ENCODE measurements around the gene MBD3L1. TPM values are rescaled to one million over a fixed set of nuclear protein-coding genes. Genes with fewer than 3 reads are reported as not detected.

MBD3L1 gene
- total and polyA plus RNA-seq, 2 donors (not counting 1 experiment from before 2014, with no cell fraction given): not detected

DNA sequence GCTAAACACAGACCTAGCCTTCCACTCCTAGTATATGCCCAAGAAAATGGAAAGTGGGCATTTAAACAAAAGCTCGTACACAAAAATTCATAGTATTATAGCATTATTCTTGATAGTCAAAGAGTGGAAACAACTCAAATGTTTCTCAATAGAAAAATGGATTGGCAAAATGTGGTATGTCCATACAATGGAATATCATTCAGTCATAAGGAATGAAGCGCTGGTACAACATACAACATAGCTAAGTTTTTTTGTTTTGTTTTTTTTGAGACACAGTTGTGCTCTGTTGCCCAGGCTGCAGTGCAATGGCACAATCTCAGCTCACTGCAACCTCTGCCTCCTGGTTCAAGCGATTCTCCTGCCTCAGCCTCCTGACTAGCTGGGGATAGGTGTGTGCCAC, 11.9 kb upstream of the MBD3L1 start:
- intact Hi-C loops (cut with micrococcal nuclease): no loop called here
- Histone ChIP-seq H3K36me3 (replicated peaks in 1 of 2; ENCODE audit: control extremely low read depth in 1 of 2, control insufficient read depth in 1 of 2, extremely low read depth in 1 of 2, insufficient read depth in 2 of 2, low read length in 1 of 2) (peaks cover 0 to 72% of the 10 kb centered on the region in 2 experiments), H3K27me3 (replicated peaks in 1 of 4; ENCODE audit: control extremely low read depth in 1 of 4, control insufficient read depth in 3 of 4, insufficient read depth in 4 of 4, low read length in 3 of 4) (no peaks in the 10 kb centered on the region), H3K9me3 (ENCODE audit: control extremely low read depth in 1 of 3, control insufficient read depth in 2 of 3, insufficient read depth in 1 of 3, low read length in 2 of 3) (peaks cover under 1 to 50% (median 18%) of the 10 kb centered on the region in 3 donors), H3K4me1 (ENCODE audit: control insufficient read depth in 2 of 2, insufficient read depth in 2 of 2, low read length in 2 of 2) (no peaks in the 10 kb centered on the region), H3K4me3 (ENCODE audit: control extremely low read depth in 1 of 5, extremely low read depth in 1 of 5, insufficient read depth in 1 of 5, low read depth in 2 of 5, low read length in 4 of 5) (no peak overlapping the region), H2AFZ (ENCODE audit: insufficient read depth, low read depth, low read length, poor library complexity, severe bottlenecking) (no peak overlapping the region), H3K9ac (ENCODE audit: low read length) (no peak overlapping the region), H4K20me1 (ENCODE audit: control insufficient read depth, insufficient read depth, low read length, poor library complexity, severe bottlenecking) (no peaks in the 10 kb centered on the region), H3K4me2 (replicated peaks; ENCODE audit: low read depth, low read length, poor library complexity, severe bottlenecking) (no peak overlapping the region), H3K79me2 (ENCODE audit: control insufficient read depth, insufficient read depth, low read length) (no peaks in the 10 kb centered on the region), H3K27ac (ENCODE audit: low read length in 2 of 2) (no peak overlapping the region)
- no peaks in the 10 kb centered on the region for H3K27me3 Mint-ChIP-seq
- DNase-seq: no peak
- peaks cover 11% of the 10 kb centered on the region for H3K9me3 Mint-ChIP-seq (ENCODE audit: insufficient read depth)
- WGBS (ENCODE audit: insufficient coverage): 100% methylated on average over 1 of the region's 3 CpGs
- no peaks in the 10 kb centered on the region for H3K4me1 Mint-ChIP-seq
- ChIA-PET POLR2A (no interaction called here), CTCF (no interaction called here)
- no peak overlapping the region for H3K27ac Mint-ChIP-seq
- no peak for ATAC-seq (ENCODE audit: low read depth)
- TF ChIP-seq, protein P1, sequence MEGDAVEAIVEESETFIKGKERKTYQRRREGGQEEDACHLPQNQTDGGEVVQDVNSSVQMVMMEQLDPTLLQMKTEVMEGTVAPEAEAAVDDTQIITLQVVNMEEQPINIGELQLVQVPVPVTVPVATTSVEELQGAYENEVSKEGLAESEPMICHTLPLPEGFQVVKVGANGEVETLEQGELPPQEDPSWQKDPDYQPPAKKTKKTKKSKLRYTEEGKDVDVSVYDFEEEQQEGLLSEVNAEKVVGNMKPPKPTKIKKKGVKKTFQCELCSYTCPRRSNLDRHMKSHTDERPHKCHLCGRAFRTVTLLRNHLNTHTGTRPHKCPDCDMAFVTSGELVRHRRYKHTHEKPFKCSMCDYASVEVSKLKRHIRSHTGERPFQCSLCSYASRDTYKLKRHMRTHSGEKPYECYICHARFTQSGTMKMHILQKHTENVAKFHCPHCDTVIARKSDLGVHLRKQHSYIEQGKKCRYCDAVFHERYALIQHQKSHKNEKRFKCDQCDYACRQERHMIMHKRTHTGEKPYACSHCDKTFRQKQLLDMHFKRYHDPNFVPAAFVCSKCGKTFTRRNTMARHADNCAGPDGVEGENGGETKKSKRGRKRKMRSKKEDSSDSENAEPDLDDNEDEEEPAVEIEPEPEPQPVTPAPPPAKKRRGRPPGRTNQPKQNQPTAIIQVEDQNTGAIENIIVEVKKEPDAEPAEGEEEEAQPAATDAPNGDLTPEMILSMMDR (IDR thresholded peaks at IDR 0.05): no peak
- no peak for TF ChIP-seq EZH2 (IDR thresholded peaks at IDR 0.05; ENCODE audit: borderline replicate concordance, insufficient read depth, low read depth, low read length, poor library complexity, severe bottlenecking)
- no peak overlapping the region for H3K4me3 Mint-ChIP-seq

DNA sequence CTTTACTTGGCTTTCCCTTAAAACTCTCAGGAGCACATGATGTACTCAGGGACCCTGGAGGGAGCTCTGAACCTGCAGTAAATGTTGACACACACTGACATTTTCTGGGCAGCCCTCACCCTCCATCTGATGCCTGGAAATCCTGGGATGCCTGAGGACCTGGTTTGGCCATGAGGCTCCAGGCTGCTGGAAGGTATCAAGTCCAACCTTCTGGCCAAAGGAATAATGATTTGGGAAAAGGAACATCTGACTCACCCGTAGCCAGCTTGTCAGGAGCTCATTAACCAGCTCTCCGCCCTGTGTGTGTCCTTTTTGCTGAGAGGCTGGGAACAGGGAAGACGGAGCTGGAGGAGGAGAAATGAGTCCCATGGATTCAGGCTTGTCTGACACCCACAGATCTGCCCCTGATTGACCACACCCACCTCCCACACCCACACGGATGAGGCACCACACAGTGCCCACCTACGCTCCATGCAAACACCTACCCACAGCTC, 10.4 kb upstream of the MBD3L1 start:
- Histone ChIP-seq H3K79me2 (ENCODE audit: control insufficient read depth, insufficient read depth, low read length) (no peaks in the 10 kb centered on the region), H3K9ac (ENCODE audit: low read length) (no peak overlapping the region), H3K4me2 (replicated peaks; ENCODE audit: low read depth, low read length, poor library complexity, severe bottlenecking) (no peak overlapping the region), H3K27me3 (replicated peaks in 1 of 4; ENCODE audit: control extremely low read depth in 1 of 4, control insufficient read depth in 3 of 4, insufficient read depth in 4 of 4, low read length in 3 of 4) (no peaks in the 10 kb centered on the region), H2AFZ (ENCODE audit: insufficient read depth, low read depth, low read length, poor library complexity, severe bottlenecking) (no peak overlapping the region), H3K4me1 (ENCODE audit: control insufficient read depth in 2 of 2, insufficient read depth in 2 of 2, low read length in 2 of 2) (no peaks in the 10 kb centered on the region), H3K27ac (ENCODE audit: low read length in 2 of 2) (no peak overlapping the region), H3K4me3 (ENCODE audit: control extremely low read depth in 1 of 5, extremely low read depth in 1 of 5, insufficient read depth in 1 of 5, low read depth in 2 of 5, low read length in 4 of 5) (no peak overlapping the region), H3K36me3 (replicated peaks in 1 of 2; ENCODE audit: control extremely low read depth in 1 of 2, control insufficient read depth in 1 of 2, extremely low read depth in 1 of 2, insufficient read depth in 2 of 2, low read length in 1 of 2) (peaks cover 0 to 62% of the 10 kb centered on the region in 2 experiments), H3K9me3 (ENCODE audit: control extremely low read depth in 1 of 3, control insufficient read depth in 2 of 3, insufficient read depth in 1 of 3, low read length in 2 of 3) (peaks cover 0 to 39% (median 6%) of the 10 kb centered on the region in 3 donors), H4K20me1 (ENCODE audit: control insufficient read depth, insufficient read depth, low read length, poor library complexity, severe bottlenecking) (no peaks in the 10 kb centered on the region)
- DNase-seq: no peak
- no peak overlapping the region for H3K27ac Mint-ChIP-seq
- no peak overlapping the region for H3K4me3 Mint-ChIP-seq
- CTCF ChIA-PET: no interaction called here
- POLR2A ChIA-PET: no interaction called here
- peaks cover 10% of the 10 kb centered on the region for H3K9me3 Mint-ChIP-seq (ENCODE audit: insufficient read depth)
- intact Hi-C loops (cut with micrococcal nuclease): no loop called here
- no peak for ATAC-seq (ENCODE audit: low read depth)
- 97% methylated on average over 3 of the region's 5 CpGs for WGBS (ENCODE audit: insufficient coverage)
- H3K27me3 Mint-ChIP-seq: no peaks in the 10 kb centered on the region
- no peak for TF ChIP-seq EZH2 (IDR thresholded peaks at IDR 0.05; ENCODE audit: borderline replicate concordance, insufficient read depth, low read depth, low read length, poor library complexity, severe bottlenecking)
- TF ChIP-seq, protein P1 (IDR thresholded peaks at IDR 0.05): no peak
- H3K4me1 Mint-ChIP-seq: no peaks in the 10 kb centered on the region

All from B cell (primary cell).